Measurements from ENCODE around the gene PCSK5. TPM values are rescaled to one million over a fixed set of nuclear protein-coding genes. Genes with fewer than 3 reads are reported as not detected.

PCSK5 gene
- total and polyA plus RNA-seq, 2 experiments from 2014 or later = 59.1 to 71.7 TPM

GRCh38 chr9:76027861-76028260 is 137.4 kb downstream of the PCSK5 start:
- TF ChIP-seq CTCF (IDR thresholded peaks at IDR 0.05; ENCODE audit: poor library complexity) = no peak
- TF ChIP-seq EZH2phosphoT487 (IDR thresholded peaks at IDR 0.05; ENCODE audit: low read depth, severe bottlenecking, unreplicated experiment) = no peak
- no peak for TF ChIP-seq EZH2 (IDR thresholded peaks at IDR 0.05; ENCODE audit: borderline replicate concordance)
- no peak overlapping the region for H2AFZ ChIP-seq
- H3K27me3 ChIP-seq = no peaks in the 10 kb centered on the region
- no peak for DNase-seq (ENCODE audit: low spot score)
- no peaks in the 10 kb centered on the region for H3K9me2 ChIP-seq (replicated peaks; ENCODE audit: insufficient read depth)
- 95% methylated on average over 2 of the region's 2 CpGs for WGBS (ENCODE audit: low lambda C conversion rate, missing lambda C conversion rate)
- peaks cover 5% of the 10 kb centered on the region for H3K79me2 ChIP-seq
- no peaks in the 10 kb centered on the region for H3K4me1 ChIP-seq (ENCODE audit: insufficient read depth)
- H3K36me3 ChIP-seq (replicated peaks; ENCODE audit: insufficient read depth, low read depth) = no peaks in the 10 kb centered on the region
- no peak overlapping the region for H3K4me2 ChIP-seq
- no peaks in the 10 kb centered on the region for H4K20me1 ChIP-seq (ENCODE audit: insufficient read depth, poor library complexity, severe bottlenecking)
- no peak overlapping the region for H3K4me3 ChIP-seq
- no peaks in the 10 kb centered on the region for H3K9me3 ChIP-seq (ENCODE audit: low read depth)
- H3K27ac ChIP-seq = no peak overlapping the region

DNA sequence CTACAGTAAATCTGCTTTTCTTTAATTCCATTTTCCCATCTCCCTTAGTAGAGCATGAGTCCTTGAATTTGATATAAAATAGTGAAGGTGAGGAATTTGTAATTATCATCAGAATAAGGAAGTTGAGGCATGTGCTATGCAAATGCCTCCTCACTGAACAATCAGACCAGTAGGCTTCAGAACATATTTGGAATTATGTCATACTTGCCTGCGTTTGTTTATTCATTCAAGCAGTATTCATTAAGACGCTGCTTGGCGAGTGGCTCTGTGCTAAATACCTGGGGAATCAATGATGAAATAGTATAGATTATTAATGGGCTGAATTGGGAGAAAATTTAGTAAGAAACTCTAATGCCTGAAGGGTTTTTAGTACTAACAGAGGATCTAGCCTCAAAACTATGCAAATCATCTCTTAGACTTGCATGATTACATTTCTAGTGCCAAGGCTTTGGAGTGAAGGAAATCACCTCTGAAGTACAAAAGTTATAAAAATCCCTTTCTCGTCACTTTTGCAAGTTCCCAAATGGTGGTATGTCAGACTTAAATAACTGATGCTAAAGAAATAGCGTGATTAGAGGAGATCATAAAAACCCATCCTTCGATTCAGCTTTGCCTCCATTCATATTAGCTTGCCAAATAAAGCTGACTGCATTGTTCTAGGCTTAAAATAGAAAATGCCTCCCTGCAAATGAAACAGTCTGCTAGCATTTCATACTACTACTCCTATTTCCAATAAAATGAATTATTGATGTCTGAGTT is 141.7 kb downstream of the PCSK5 start:
- H4K20me1 ChIP-seq (ENCODE audit: insufficient read depth, poor library complexity, severe bottlenecking) = no peaks in the 10 kb centered on the region
- H3K9me2 ChIP-seq (replicated peaks; ENCODE audit: insufficient read depth) = no peaks in the 10 kb centered on the region
- H3K4me1 ChIP-seq (ENCODE audit: insufficient read depth) = no peaks in the 10 kb centered on the region
- WGBS (ENCODE audit: low lambda C conversion rate, missing lambda C conversion rate) = 80% methylated on average over 6 of the region's 6 CpGs
- H3K4me3 ChIP-seq = no peak overlapping the region
- no peaks in the 10 kb centered on the region for H3K9me3 ChIP-seq (ENCODE audit: low read depth)
- no peak for TF ChIP-seq EZH2 (IDR thresholded peaks at IDR 0.05; ENCODE audit: borderline replicate concordance)
- no peak for TF ChIP-seq EZH2phosphoT487 (IDR thresholded peaks at IDR 0.05; ENCODE audit: low read depth, severe bottlenecking, unreplicated experiment)
- TF ChIP-seq CTCF (IDR thresholded peaks at IDR 0.05; ENCODE audit: poor library complexity) = no peak
- no peak overlapping the region for H2AFZ ChIP-seq
- no peak for DNase-seq (ENCODE audit: low spot score)
- no peaks in the 10 kb centered on the region for H3K27me3 ChIP-seq
- H3K4me2 ChIP-seq = no peak overlapping the region
- H3K36me3 ChIP-seq (replicated peaks; ENCODE audit: insufficient read depth, low read depth) = no peaks in the 10 kb centered on the region
- no peak overlapping the region for H3K27ac ChIP-seq
- no peaks in the 10 kb centered on the region for H3K79me2 ChIP-seq

- Histone ChIP-seq H3K27me3 (no peaks in the 10 kb centered on the region), H2AFZ (no peak overlapping the region), H3K9me2 (replicated peaks; ENCODE audit: insufficient read depth) (no peaks in the 10 kb centered on the region), H4K20me1 (ENCODE audit: insufficient read depth, poor library complexity, severe bottlenecking) (no peaks in the 10 kb centered on the region), H3K4me2 (no peak overlapping the region), H3K4me1 (ENCODE audit: insufficient read depth) (no peaks in the 10 kb centered on the region), H3K27ac (no peak overlapping the region), H3K4me3 (no peak overlapping the region), H3K36me3 (replicated peaks; ENCODE audit: insufficient read depth, low read depth) (no peaks in the 10 kb centered on the region), H3K9me3 (ENCODE audit: low read depth) (no peaks in the 10 kb centered on the region), H3K79me2 (no peaks in the 10 kb centered on the region)
- no peak for TF ChIP-seq CTCF (IDR thresholded peaks at IDR 0.05; ENCODE audit: poor library complexity)
- no peak for TF ChIP-seq EZH2 (IDR thresholded peaks at IDR 0.05; ENCODE audit: borderline replicate concordance)
- TF ChIP-seq EZH2phosphoT487 (IDR thresholded peaks at IDR 0.05; ENCODE audit: low read depth, severe bottlenecking, unreplicated experiment) = no peak
- DNase-seq (ENCODE audit: low spot score) = no peak
- WGBS (ENCODE audit: low lambda C conversion rate, missing lambda C conversion rate) = 86% methylated on average over 6 of the region's 6 CpGs
Observed at GRCh38 chr9:76032797-76033373, 142.4 kb downstream of the PCSK5 start.
